SK-N-MC (cell line): ENCODE results near the gene ABI3BP.

Source experiments
- EZH2 ChIP-seq: fragments of 200-600 bp; sonication (generic); IDR thresholded peaks from one replicate; pipeline ENCODE4 v1.6.1; 2017; ENCODE audit warnings: antibody characterized with exemption
- POLR2AphosphoS5 ChIP-seq: IDR thresholded peaks from 2 replicates; pipeline ENCODE4 v1.6.1; 2012; ENCODE audit warnings: mild to moderate bottlenecking, low read depth, low read length, borderline replicate concordance

- no peak for TF ChIP-seq EZH2
- TF ChIP-seq POLR2AphosphoS5: no peak
Measured at GRCh38 chr3:100911956-100912355, 81.3 kb downstream of the ABI3BP start.
